Activated T-cell treated with anti-CD3 and anti-CD28 coated beads, Interleukin-2, amount 50 U/mL, for 4 hours (primary cell): Measurements from ENCODE around the gene HYAL3. TPM values are rescaled to one million over a fixed set of nuclear protein-coding genes. Genes with fewer than 3 reads are reported as not detected.
"Not testable (repeated sequence)": the region's sequence is repeated elsewhere in the genome, so short reads cannot be mapped to it uniquely, and the experiment has no call there.

ENCODE experiments used
- ATAC-seq, 2 donors: fragments of 200-7000 bp; cut with Tn5 transposase; one replicate each; pipeline ENCODE4 v1.10.0; 2021
- DNase-seq: peaks from one replicate; pipeline ENCODE4 v3.0.0-alpha.2; 2020
- H3K27me3 Mint-ChIP-seq: one replicate; pipeline ENCODE4 v1.8.0; 2021; ENCODE audit warnings: low read depth, mixed read lengths
- H3K36me3 Mint-ChIP-seq: one replicate; pipeline ENCODE4 v1.8.0; 2022; ENCODE audit warnings: mixed read lengths; ENCODE audit not compliant: insufficient read depth
- H3K4me1 Mint-ChIP-seq: one replicate; pipeline ENCODE4 v1.8.0; 2021; ENCODE audit warnings: low read depth, mixed read lengths
- H3K4me3 Mint-ChIP-seq: one replicate; pipeline ENCODE4 v1.8.0; 2021; ENCODE audit warnings: mild to moderate bottlenecking, moderate library complexity, mixed read lengths
- H3K9me3 Mint-ChIP-seq: one replicate; pipeline ENCODE4 v1.8.0; 2021; ENCODE audit warnings: mixed read lengths
- total RNA-seq, 3 donors: library from RNA; stranded (reverse); gene quantifications; one replicate each; pipeline ENCODE4 v1.2.1, GENCODE V29; 2021

HYAL3 gene
- total RNA-seq, 3 donors from 2014 or later = 4.9 to 10.3 (median 7.2) TPM

DNA sequence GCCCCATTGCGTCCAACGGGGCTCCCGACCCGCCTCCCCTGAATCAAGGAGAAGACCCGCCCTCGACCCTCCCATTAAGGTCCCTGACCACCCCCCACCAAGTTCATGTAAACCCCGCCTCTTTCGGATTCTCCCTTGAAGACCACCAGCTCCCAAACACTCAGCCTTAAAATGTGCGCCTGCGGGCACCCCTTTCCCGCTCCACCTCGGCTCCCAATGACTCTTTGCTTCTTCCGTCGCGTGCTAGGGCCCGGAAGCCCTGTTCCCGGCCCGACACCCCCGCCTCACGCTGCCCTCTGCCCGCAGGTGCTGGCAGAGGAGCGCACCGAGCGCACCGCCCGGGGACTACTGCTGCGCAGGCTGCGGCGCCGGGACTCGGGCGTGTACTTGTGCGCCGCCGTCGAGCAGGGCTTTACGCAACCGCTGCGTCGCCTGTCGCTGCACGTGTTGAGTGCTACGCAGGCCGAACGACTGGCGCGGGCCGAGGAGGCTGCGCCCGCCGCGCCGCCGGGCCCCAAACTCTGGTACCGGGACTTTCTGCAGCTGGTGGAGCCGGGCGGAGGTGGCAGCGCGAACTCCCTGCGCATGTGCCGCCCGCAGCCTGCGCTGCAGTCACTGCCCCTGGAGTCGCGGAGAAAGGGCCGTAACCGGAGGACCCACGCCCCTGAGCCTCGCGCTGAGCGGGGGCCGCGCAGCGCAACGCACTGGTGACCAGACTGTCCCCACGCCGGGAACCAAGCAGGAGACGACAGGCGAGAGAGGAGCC lies 23.0 kb downstream of the HYAL3 start:
- peaks cover 31% of the 10 kb centered on the region for H3K4me1 Mint-ChIP-seq
- ATAC-seq (peak; percentile 45 to 54), DNase-seq (no peak)
- H3K9me3 Mint-ChIP-seq = no peaks in the 10 kb centered on the region
- peaks cover 45% of the 10 kb centered on the region for H3K27me3 Mint-ChIP-seq
- peak overlapping the region; percentile 49 for H3K4me3 Mint-ChIP-seq
- H3K36me3 Mint-ChIP-seq = no peaks in the 10 kb centered on the region

- peaks cover 45% of the 10 kb centered on the region for H3K27me3 Mint-ChIP-seq
- no peak for ATAC-seq
Observed at GRCh38 chr3:50275141-50275995, 23.8 kb downstream of the HYAL3 start.

GRCh38 chr3:50274371-50275104 lies 24.7 kb downstream of the HYAL3 start:
- Mint-ChIP-seq H3K4me1 (peaks cover 31% of the 10 kb centered on the region), H3K9me3 (no peaks in the 10 kb centered on the region), H3K27me3 (peaks cover 45% of the 10 kb centered on the region), H3K36me3 (no peaks in the 10 kb centered on the region), H3K4me3 (peak overlapping the region; percentile 17)
- ATAC-seq (peak; percentile 16 to 39), DNase-seq (peak; percentile 54)

More at GRCh38 chr3:50275141-50275995, 23.8 kb downstream of the HYAL3 start:
- DNase-seq = no peak
- Mint-ChIP-seq H3K9me3 (no peaks in the 10 kb centered on the region), H3K4me1 (peaks cover 31% of the 10 kb centered on the region), H3K4me3 (peak overlapping the region; percentile 40), H3K36me3 (no peaks in the 10 kb centered on the region)

- ATAC-seq = no peak
- Mint-ChIP-seq H3K4me1 (peaks cover 31% of the 10 kb centered on the region), H3K9me3 (no peaks in the 10 kb centered on the region), H3K27me3 (peaks cover 46% of the 10 kb centered on the region), H3K36me3 (no peaks in the 10 kb centered on the region), H3K4me3 (no peak overlapping the region)
- no peak for DNase-seq
Observed at GRCh38 chr3:50273689-50274065, 25.5 kb downstream of the HYAL3 start.

- H3K4me3 Mint-ChIP-seq = peak overlapping the region; percentile 53
- ATAC-seq = peak; percentile 79 to 87
- no peaks in the 10 kb centered on the region for H3K36me3 Mint-ChIP-seq
- H3K27me3 Mint-ChIP-seq = peaks cover 41% of the 10 kb centered on the region
- H3K4me1 Mint-ChIP-seq = peaks cover 31% of the 10 kb centered on the region
- DNase-seq = peak; percentile 88
- no peaks in the 10 kb centered on the region for H3K9me3 Mint-ChIP-seq
Observed at GRCh38 chr3:50272911-50273688, 26.1 kb downstream of the HYAL3 start.

GRCh38 chr3:50272538-50272910 lies 26.7 kb downstream of the HYAL3 start:
- Mint-ChIP-seq H3K27me3 (peaks cover 39% of the 10 kb centered on the region), H3K4me1 (peaks cover 31% of the 10 kb centered on the region)
- not testable (repeated sequence) for ATAC-seq, H3K36me3 Mint-ChIP-seq, H3K4me3 Mint-ChIP-seq, DNase-seq, H3K9me3 Mint-ChIP-seq

GRCh38 chr3:50271314-50271936 lies 27.8 kb downstream of the HYAL3 start:
- no peaks in the 10 kb centered on the region for H3K36me3 Mint-ChIP-seq
- no peak overlapping the region for H3K4me3 Mint-ChIP-seq
- no peak for ATAC-seq
- no peak for DNase-seq
- peaks cover 35% of the 10 kb centered on the region for H3K27me3 Mint-ChIP-seq
- H3K4me1 Mint-ChIP-seq = peaks cover 31% of the 10 kb centered on the region
- no peaks in the 10 kb centered on the region for H3K9me3 Mint-ChIP-seq

DNA sequence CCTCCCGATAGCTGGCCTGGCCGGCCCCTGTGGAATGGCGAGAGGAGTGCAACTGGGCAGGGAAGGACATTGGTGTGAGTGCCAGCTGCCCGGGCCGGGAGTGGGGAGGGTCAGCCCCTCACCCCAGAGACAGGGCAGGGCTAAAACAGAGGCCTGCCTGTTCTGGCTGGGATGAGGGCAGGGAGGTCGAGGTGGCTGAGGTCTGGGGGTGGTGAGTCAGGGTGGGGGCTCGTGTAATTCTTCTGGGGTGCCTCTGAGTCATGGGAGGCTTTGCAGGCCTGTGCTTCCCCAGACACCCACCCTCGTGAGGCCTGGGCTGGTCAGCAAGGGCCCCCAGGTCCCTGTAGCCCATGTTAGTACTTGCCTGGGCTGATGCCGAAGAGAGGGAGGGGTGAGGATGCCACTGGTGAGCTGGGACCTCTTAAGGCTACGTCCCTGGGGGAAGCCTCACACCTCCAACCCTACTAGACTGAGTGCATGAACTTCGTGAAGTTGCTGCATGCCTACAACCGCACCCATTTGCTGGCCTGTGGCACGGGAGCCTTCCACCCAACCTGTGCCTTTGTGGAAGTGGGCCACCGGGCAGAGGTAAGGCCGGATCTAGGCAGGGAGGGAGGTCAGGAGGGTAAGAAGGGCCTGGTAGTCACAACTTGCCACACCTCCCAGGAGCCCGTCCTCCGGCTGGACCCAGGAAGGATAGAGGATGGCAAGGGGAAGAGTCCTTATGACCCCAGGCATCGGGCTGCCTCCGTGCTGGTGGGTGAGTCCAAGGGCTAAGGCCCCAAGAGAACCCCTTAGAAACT lies 28.6 kb downstream of the HYAL3 start:
- no peak for ATAC-seq
- Mint-ChIP-seq H3K27me3 (peaks cover 28% of the 10 kb centered on the region), H3K4me1 (peaks cover 26% of the 10 kb centered on the region), H3K9me3 (no peaks in the 10 kb centered on the region), H3K36me3 (no peaks in the 10 kb centered on the region), H3K4me3 (no peak overlapping the region)
- no peak for DNase-seq

DNA sequence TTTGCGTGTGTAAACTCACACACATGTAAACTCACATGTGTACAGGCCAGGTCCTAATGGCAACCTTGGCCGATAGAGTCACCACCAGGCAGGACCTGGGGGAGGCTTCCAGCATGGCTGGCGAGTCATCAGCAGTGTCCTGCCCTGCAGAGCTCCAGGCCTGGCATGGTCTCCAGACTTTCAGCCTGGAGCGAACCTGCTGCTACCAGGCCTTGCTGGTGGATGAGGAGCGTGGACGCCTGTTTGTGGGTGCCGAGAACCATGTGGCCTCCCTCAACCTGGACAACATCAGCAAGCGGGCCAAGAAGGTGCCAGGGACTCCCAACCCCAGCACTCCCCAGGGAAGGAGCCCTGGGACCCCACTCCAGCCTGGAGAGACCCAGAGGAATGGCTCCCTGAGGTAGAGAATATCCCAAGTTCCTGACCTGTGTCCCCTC lies 29.2 kb downstream of the HYAL3 start:
- no peaks in the 10 kb centered on the region for H3K9me3 Mint-ChIP-seq
- H3K4me1 Mint-ChIP-seq = peaks cover 21% of the 10 kb centered on the region
- DNase-seq = no peak
- H3K4me3 Mint-ChIP-seq = no peak overlapping the region
- no peaks in the 10 kb centered on the region for H3K36me3 Mint-ChIP-seq
- ATAC-seq = no peak
- peaks cover 23% of the 10 kb centered on the region for H3K27me3 Mint-ChIP-seq

GRCh38 chr3:50269460-50269859 lies 29.7 kb downstream of the HYAL3 start:
- DNase-seq = no peak
- peaks cover 18% of the 10 kb centered on the region for H3K4me1 Mint-ChIP-seq

GRCh38 chr3:50268703-50269451 lies 30.3 kb downstream of the HYAL3 start, which contains the start of gene SEMA3B:
TSS of gene SEMA3B (plus strand) at chr3:50269147. CDS start at chr3:50269241, 94 bp downstream.
- no peaks in the 10 kb centered on the region for H3K36me3 Mint-ChIP-seq
- ATAC-seq (no peak), DNase-seq (no peak)
- H3K9me3 Mint-ChIP-seq = no peaks in the 10 kb centered on the region
- peaks cover 12% of the 10 kb centered on the region for H3K4me1 Mint-ChIP-seq
- peaks cover 14% of the 10 kb centered on the region for H3K27me3 Mint-ChIP-seq
- H3K4me3 Mint-ChIP-seq = no peak within 1 kb of the TSS

More at GRCh38 chr3:50269460-50269859, 29.7 kb downstream of the HYAL3 start:
- no peak overlapping the region for H3K4me3 Mint-ChIP-seq
- H3K36me3 Mint-ChIP-seq = no peaks in the 10 kb centered on the region
- no peak for ATAC-seq
- H3K27me3 Mint-ChIP-seq = peaks cover 18% of the 10 kb centered on the region
- no peaks in the 10 kb centered on the region for H3K9me3 Mint-ChIP-seq

GRCh38 chr3:50268276-50268675 lies 30.9 kb downstream of the HYAL3 start:
- DNase-seq (no peak), ATAC-seq (no peak)
- H3K36me3 Mint-ChIP-seq = no peaks in the 10 kb centered on the region

More at GRCh38 chr3:50268276-50268675, 30.9 kb downstream of the HYAL3 start:
- H3K27me3 Mint-ChIP-seq = peaks cover 12% of the 10 kb centered on the region
- no peaks in the 10 kb centered on the region for H3K9me3 Mint-ChIP-seq
- H3K4me3 Mint-ChIP-seq = no peak overlapping the region
- H3K4me1 Mint-ChIP-seq = peaks cover 10% of the 10 kb centered on the region
